GM12878 (cell line): ENCODE results near the gene HOXA10. TPM values are rescaled to one million over a fixed set of nuclear protein-coding genes. Genes with fewer than 3 reads are reported as not detected.

ENCODE experiments used
- ATAC-seq: fragments of 200-7000 bp; cut with Tn5 transposase; 3 replicates; pipeline ENCODE4 v1.9.1; 2020; ENCODE audit warnings: mild to moderate bottlenecking, moderate library complexity
- BruUV-seq: library from RNA; stranded (reverse); fragments of 400-500 nt; replicated peaks from 2 replicates; lab custom pipeline; 2021; lab: Mats Ljungman, UMichigan
- CTCF ChIA-PET: fragments of 300-600 bp; sonication (Branson Sonifier 250); formaldehyde crosslinking; extraction: SDS; loops from one replicate; lab custom pipeline; 2021; ENCODE audit warnings: inconsistent platforms; lab: Yijun Ruan, JAX
- POLR2A ChIA-PET: fragments of 350-600 bp; formaldehyde crosslinking; extraction: SDS; loops from one replicate; lab custom pipeline; 2021; ENCODE audit warnings: inconsistent platforms; lab: Charles Lee
- RAD21 ChIA-PET: fragments of 300-600 bp; sonication (Branson Sonifier 250); formaldehyde crosslinking; loops from one replicate; lab custom pipeline; 2023; ENCODE audit warnings: antibody characterized with exemption; ENCODE audit not compliant: unreplicated experiment; lab: Charles Lee
- SMC1A ChIA-PET: fragments of 300-600 bp; sonication (Branson Sonifier 250); formaldehyde crosslinking; loops from one replicate; lab custom pipeline; 2023; ENCODE audit not compliant: unreplicated experiment, uncharacterized antibody; lab: Charles Lee
- DNase-seq: peaks from one replicate; pipeline ENCODE4 v3.0.0-alpha.2; 2011; ENCODE audit warnings: low read depth, low spot score
- FAIRE-seq: peaks from 3 replicates; lab custom pipeline; 2011; peaks lifted over from hg19 to GRCh38; lab: Jason Lieb, UNC
- H2AFZ ChIP-seq: 2 replicates; pipeline ENCODE4 v1.6.0; 2011; ENCODE audit warnings: low read depth, low read length, control low read depth; ENCODE audit not compliant: control insufficient read depth
- H3K27ac ChIP-seq: 2 replicates; pipeline ENCODE4 v1.5.1; 2011; ENCODE audit warnings: control low read depth; ENCODE audit not compliant: control insufficient read depth, insufficient read depth
- H3K27me3 ChIP-seq, 2 experiments: replicated peaks in 1 of 2; 2 replicates each; pipeline versions ENCODE4 v1.6.0 to v1.6.1; 2011; ENCODE audit warnings: low read length in 1 of 2; ENCODE audit not compliant: control insufficient read depth in 2 of 2, insufficient read depth in 2 of 2
- H3K36me3 ChIP-seq, 2 experiments: 2 replicates each; pipeline ENCODE4 v1.5.1; 2011; ENCODE audit warnings: low read length in 1 of 2; ENCODE audit not compliant: control insufficient read depth in 2 of 2, insufficient read depth in 2 of 2
- H3K4me1 ChIP-seq: 2 replicates; pipeline ENCODE4 v1.6.1; 2011; ENCODE audit warnings: mild to moderate bottlenecking, low read length, moderate library complexity, mixed read lengths; ENCODE audit not compliant: control insufficient read depth, insufficient read depth
- H3K4me2 ChIP-seq: 2 replicates; pipeline ENCODE4 v1.6.0; 2011; ENCODE audit warnings: control low read depth; ENCODE audit not compliant: control insufficient read depth, insufficient read depth
- H3K4me3 ChIP-seq: fragments of 200-600 bp; sonication (generic); 2 replicates; pipeline ENCODE4 v1.5.1; 2016
- H3K79me2 ChIP-seq: 2 replicates; pipeline ENCODE4 v1.6.0; 2011; ENCODE audit warnings: low read length; ENCODE audit not compliant: control insufficient read depth, insufficient read depth
- H3K9ac ChIP-seq: 2 replicates; pipeline ENCODE4 v1.8.0; 2011; ENCODE audit warnings: low read length, control low read depth, mixed read lengths; ENCODE audit not compliant: control insufficient read depth, insufficient read depth
- H3K9me3 ChIP-seq: replicated peaks from 3 replicates; pipeline ENCODE4 v1.5.1; 2011; ENCODE audit warnings: mild to moderate bottlenecking, low read length; ENCODE audit not compliant: control insufficient read depth, insufficient read depth
- H4K20me1 ChIP-seq: 2 replicates; pipeline ENCODE4 v1.6.0; 2011; ENCODE audit not compliant: control insufficient read depth, insufficient read depth
- BCL11A ChIP-seq: IDR thresholded peaks from 2 replicates; pipeline ENCODE4 v1.6.1; 2011; ENCODE audit warnings: low read depth, low read length
- BHLHE40 ChIP-seq, 2 experiments: fragments of 450-650 bp in 1 of 2; IDR thresholded peaks; 2 replicates each; pipeline ENCODE4 v1.6.1; 2011 to 2017; ENCODE audit warnings: low read depth in 2 of 2, borderline replicate concordance in 1 of 2, improper control_type of control experiment in 1 of 2, low read length in 1 of 2, mild to moderate bottlenecking in 1 of 2
- BMI1 ChIP-seq: fragments of 450-650 bp; IDR thresholded peaks from 2 replicates; pipeline ENCODE4 v1.6.1; 2016; ENCODE audit warnings: mild to moderate bottlenecking, moderate library complexity, borderline replicate concordance
- EZH2 ChIP-seq: IDR thresholded peaks from 2 replicates; pipeline ENCODE4 v1.6.1; 2012; ENCODE audit warnings: low read depth, mild to moderate bottlenecking, control low read depth, inconsistent platforms, low read length, borderline replicate concordance; ENCODE audit not compliant: control insufficient read depth
- KDM1A ChIP-seq: fragments of 200-600 bp; sonication (generic); IDR thresholded peaks from 2 replicates; pipeline ENCODE4 v1.6.1; 2016; ENCODE audit warnings: borderline replicate concordance
- KLF5 ChIP-seq: fragments of 450-650 bp; IDR thresholded peaks from 2 replicates; pipeline ENCODE4 v1.6.1; 2014; ENCODE audit warnings: mild to moderate bottlenecking; ENCODE audit not compliant: partially characterized antibody
- MTA2 ChIP-seq: fragments of 450-650 bp; IDR thresholded peaks from 2 replicates; pipeline ENCODE4 v1.6.1; 2016; ENCODE audit warnings: low read depth, mild to moderate bottlenecking, moderate library complexity
- NFIC ChIP-seq: IDR thresholded peaks from 2 replicates; pipeline ENCODE4 v1.6.1; 2012; ENCODE audit warnings: low read depth, mild to moderate bottlenecking, inconsistent platforms, low read length, moderate library complexity
- PAX5 ChIP-seq: IDR thresholded peaks from 2 replicates; pipeline ENCODE4 v1.6.1; 2011; ENCODE audit warnings: low read depth, low read length, borderline replicate concordance
- POLR2AphosphoS5 ChIP-seq: IDR thresholded peaks from 2 replicates; pipeline ENCODE4 v1.6.1; 2011; ENCODE audit warnings: mild to moderate bottlenecking, low read length, inconsistent platforms
- RUNX3 ChIP-seq: IDR thresholded peaks from 2 replicates; pipeline ENCODE4 v1.6.1; 2012; ENCODE audit warnings: low read length, inconsistent platforms
- SIX5 ChIP-seq: IDR thresholded peaks from 2 replicates; pipeline ENCODE4 v1.6.1; 2011; ENCODE audit warnings: mild to moderate bottlenecking, low read depth, low read length, moderate library complexity; ENCODE audit not compliant: severe bottlenecking
- SMARCA5 ChIP-seq: fragments of 450-650 bp; IDR thresholded peaks from 2 replicates; pipeline ENCODE4 v1.6.1; 2017; ENCODE audit warnings: mild to moderate bottlenecking
- SUZ12 ChIP-seq: fragments of 200-600 bp; sonication (generic); IDR thresholded peaks from one replicate; pipeline ENCODE4 v1.6.1; 2018; ENCODE audit warnings: antibody characterized with exemption, mild to moderate bottlenecking; ENCODE audit not compliant: unreplicated experiment
- USF1 ChIP-seq: IDR thresholded peaks from 2 replicates; pipeline ENCODE4 v1.6.1; 2011; ENCODE audit warnings: borderline replicate concordance, low read depth, mild to moderate bottlenecking, moderate library complexity, mixed read lengths, low read length; ENCODE audit not compliant: insufficient read depth; ENCODE audit errors: extremely low read length
- YBX1 ChIP-seq: fragments of 450-650 bp; IDR thresholded peaks from 2 replicates; pipeline ENCODE4 v1.6.1; 2016; ENCODE audit warnings: antibody characterized with exemption
- ZBED1 ChIP-seq: IDR thresholded peaks from 2 replicates; pipeline ENCODE4 v1.6.1; 2016; ENCODE audit warnings: borderline replicate concordance
- ZBTB33 ChIP-seq: fragments of 450-650 bp; IDR thresholded peaks from 2 replicates; pipeline ENCODE4 v1.6.1; 2017; ENCODE audit warnings: mild to moderate bottlenecking
- WGBS: methylation state at CpG from one replicate; pipeline ENCODE4 v1.1.6; 2016; ENCODE audit warnings: low lambda C conversion rate; ENCODE audit not compliant: insufficient replicate concordance, insufficient coverage; ENCODE audit errors: missing lambda C conversion rate; 5-methylcytosine and 5-hydroxymethylcytosine counted together
- in situ Hi-C: fragments of 300-500 bp; cut with MboI; formaldehyde crosslinking; loops from 9 replicates; pipeline ENCODE4 v1.14.3; 2018; ENCODE audit warnings: mixed read lengths
- intact Hi-C: fragments of 100-400 bp; cut with micrococcal nuclease; formaldehyde crosslinking; loops from one replicate; pipeline ENCODE4 v1.14.2; 2022; ENCODE audit not compliant: unreplicated experiment
- polyA plus RNA-seq, 11 experiments: library from polyadenylated mRNA; depleted of rRNA in 4 of 11; unstranded in 6 of 11; stranded (reverse) in 5 of 11; fragments of >200 nt; fragmentation: Nextera tagmentation in 4 of 11; fragmentation: Illumina TruSeq in 1 of 11; extraction: Ambion mirVana in 4 of 11; extraction: Trizol in 1 of 11; gene quantifications; 1 replicate in 1 of 11; 2 replicates in 10 of 11; pipeline versions ENCODE4 v1.2.1 to v1.2.3, GENCODE V29; 2011 to 2016; ENCODE audit warnings: inconsistent platforms in 2 of 11, missing spikeins in 2 of 11, low read depth in 1 of 11
- total RNA-seq, 4 experiments: library from RNA; depleted of rRNA in 3 of 4; stranded (reverse); fragments of >200 nt in 3 of 4; fragmentation: Illumina TruSeq in 1 of 4; extraction: Trizol in 1 of 4; gene quantifications; 2 replicates each; pipeline versions ENCODE4 v1.2.1 to v1.2.3, GENCODE V29; 2013 to 2021

The HOXA10 gene
- total and polyA plus RNA-seq, 10 of the 15 experiments (the other 5 are each of a cell fraction or from before 2014, with no cell fraction given), result not detected

- no peak overlapping the region for H3K9ac ChIP-seq
- 7% methylated on average over 3 of the region's 3 CpGs for WGBS
- H3K27me3 ChIP-seq, result peaks cover 1 to 20% of the 10 kb centered on the region in 2 experiments
Observed at GRCh38 chr7:27211764-27212204, 37.7 kb upstream of the HOXA10 start.

GRCh38 chr7:27211084-27211446, 36.9 kb upstream of the HOXA10 start:
- Histone ChIP-seq H3K27ac (no peak overlapping the region), H2AFZ (no peak overlapping the region), H4K20me1 (no peaks in the 10 kb centered on the region), H3K36me3 (no peaks in the 10 kb centered on the region), H3K27me3 (peaks cover under 1 to 24% of the 10 kb centered on the region in 2 experiments), H3K4me3 (no peak overlapping the region), H3K9ac (no peak overlapping the region), H3K9me3 (no peaks in the 10 kb centered on the region), H3K79me2 (no peaks in the 10 kb centered on the region), H3K4me1 (no peaks in the 10 kb centered on the region), H3K4me2 (no peak overlapping the region)
- intact Hi-C loops, result loop anchor here (5.0 kb wide), 1 partner anchor 366 kb away; no protein-coding TSS in a partner anchor
- no peak for FAIRE-seq
- no peak for TF ChIP-seq SMARCA5
- TF ChIP-seq SUZ12, result no peak
- no peak for TF ChIP-seq ZBTB33
- TF ChIP-seq USF1, result no peak
- TF ChIP-seq NFIC, result no peak
- TF ChIP-seq KLF5, result no peak
- no peak for TF ChIP-seq MTA2
- TF ChIP-seq YBX1, result no peak
- TF ChIP-seq KDM1A, result no peak
- TF ChIP-seq POLR2AphosphoS5, result no peak
- TF ChIP-seq PAX5, result no peak
- TF ChIP-seq BHLHE40 (IDR thresholded peaks at IDR 0.05; ENCODE audit: borderline replicate concordance in 1 of 2, low read depth in 2 of 2, low read length in 1 of 2), result no peak
- in situ Hi-C loops, result no loop called here
- ChIA-PET POLR2A (no interaction called here), RAD21 (interaction anchor here (0.6 to 1.8 kb wide), 2 partner anchors 364 to 395 kb away, joined by 3 to 8 read pairs; no protein-coding TSS in a partner anchor), SMC1A (interaction anchor here (0.9 to 1.3 kb wide), 7 partner anchors 15 to 723 kb away, joined by 3 to 4 read pairs (median 3); no protein-coding TSS in a partner anchor), CTCF (interaction anchor here (0.6 to 4.1 kb wide), 6 partner anchors 22 to 709 kb away, joined by 3 to 23 read pairs (median 3); no protein-coding TSS in a partner anchor)
- DNase-seq, result no peak
- no peak for ATAC-seq
- BruUV-seq, result no TSS peak
- 94% methylated on average over 1 of the region's 1 CpG for WGBS

More at GRCh38 chr7:27211764-27212204, 37.7 kb upstream of the HOXA10 start:
- Histone ChIP-seq H3K4me2 (no peak overlapping the region), H2AFZ (no peak overlapping the region), H3K4me1 (no peaks in the 10 kb centered on the region), H4K20me1 (no peaks in the 10 kb centered on the region; the same call in 1 of the 2 replicates), H3K9me3 (no peaks in the 10 kb centered on the region), H3K79me2 (no peaks in the 10 kb centered on the region), H3K4me3 (no peak overlapping the region), H3K36me3 (no peaks in the 10 kb centered on the region), H3K27ac (no peak overlapping the region)
- TF ChIP-seq BCL11A (no peak), RUNX3 (no peak), YBX1 (no peak), ZBED1 (no peak), BMI1 (peak; percentile 89), EZH2 (no peak), SIX5 (no peak)
- ATAC-seq, result no peak
- ChIA-PET CTCF (interaction anchor here (1.0 kb wide), 2 partner anchors 29 to 563 kb away, joined by 3 to 7 read pairs; no protein-coding TSS in a partner anchor), POLR2A (no interaction called here), RAD21 (interaction anchor here (0.6 kb wide), 1 partner anchor 394 kb away, joined by 3 read pairs; no protein-coding TSS in a partner anchor), SMC1A (interaction anchor here (0.9 to 1.3 kb wide), 4 partner anchors 16 to 707 kb away, joined by 3 to 4 read pairs (median 3); no protein-coding TSS in a partner anchor)
- in situ Hi-C loops (no loop called here), intact Hi-C loops (loop anchor here (5.0 kb wide), 1 partner anchor 366 kb away; no protein-coding TSS in a partner anchor)
- no TSS peak for BruUV-seq
- no peak for DNase-seq
- no peak for FAIRE-seq
